K562 (cell line): Measurements from ENCODE around the gene BID.

ENCODE experiments used
- DPF2 ChIP-seq: fragments of 450-650 bp; IDR thresholded peaks from 2 replicates; pipeline ENCODE4 v1.6.1; 2016
- EGR1 ChIP-seq: fragments of 450-650 bp; conservative IDR thresholded peaks from 2 replicates; pipeline ENCODE4 v1.6.1; 2017; ENCODE audit warnings: mild to moderate bottlenecking
- ELF4 ChIP-seq: fragments of 450-650 bp; formaldehyde crosslinking; IDR thresholded peaks from 2 replicates; pipeline ENCODE4 v1.4.0; 2022; ENCODE audit warnings: missing genetic modification characterization
- EZH2 ChIP-seq: IDR thresholded peaks from 2 replicates; pipeline ENCODE4 v1.6.1; 2012; ENCODE audit warnings: low read depth, mild to moderate bottlenecking, inconsistent platforms, low read length, borderline replicate concordance
- GTF2A2 ChIP-seq: IDR thresholded peaks from 2 replicates; pipeline ENCODE4 v1.6.1; 2016; ENCODE audit warnings: mild to moderate bottlenecking, missing genetic modification characterization, missing compliant biosample characterization
- JUN ChIP-seq, 2 experiments: sonication (generic) in 1 of 2; formaldehyde crosslinking in 1 of 2; IDR thresholded peaks; 2 replicates each; pipeline versions ENCODE4 v1.6.1 to v1.8.0; 2012 to 2022; ENCODE audit warnings: borderline replicate concordance in 2 of 2, mild to moderate bottlenecking in 2 of 2, improper control_type of control experiment in 1 of 2, low read depth in 1 of 2, low read length in 1 of 2, missing genetic modification reagents in 1 of 2
- KDM1A ChIP-seq, 2 experiments: fragments of 450-650 bp; IDR thresholded peaks; 2 replicates each; pipeline ENCODE4 v1.6.1; 2016; ENCODE audit warnings: mild to moderate bottlenecking in 2 of 2
- RCOR1 ChIP-seq, 2 experiments: IDR thresholded peaks; 2 replicates each; pipeline ENCODE4 v1.6.1; 2012; ENCODE audit warnings: low read depth in 2 of 2, low read length in 2 of 2, borderline replicate concordance in 1 of 2, improper control_type of control experiment in 1 of 2
- SMC3 ChIP-seq: conservative IDR thresholded peaks from 2 replicates; pipeline ENCODE4 v1.6.1; 2011; ENCODE audit warnings: low read depth, low read length, improper control_type of control experiment; ENCODE audit not compliant: insufficient read depth
- ZBTB8A ChIP-seq: fragments of 450-650 bp; IDR thresholded peaks from 2 replicates; pipeline ENCODE4 v1.6.1; 2018; ENCODE audit warnings: mild to moderate bottlenecking, moderate library complexity; ENCODE audit not compliant: partially characterized antibody
- ZNF197 ChIP-seq: fragments of 200-800 bp; sonication (Bioruptor generic); IDR thresholded peaks from 2 replicates; pipeline ENCODE4 v1.6.1; 2016; ENCODE audit warnings: low read depth, missing genetic modification characterization, missing compliant biosample characterization
- ZZZ3 ChIP-seq: fragments of 450-650 bp; IDR thresholded peaks from 2 replicates; pipeline ENCODE4 v1.6.1; 2016; ENCODE audit warnings: antibody characterized with exemption, mild to moderate bottlenecking, moderate library complexity
- TF ChIP-seq, protein P1 (sequence below): fragments of 200-800 bp; sonication (Bioruptor generic); IDR thresholded peaks from 2 replicates; pipeline ENCODE4 v1.6.1; 2017; ENCODE audit warnings: missing genetic modification characterization, missing compliant biosample characterization
- TF ChIP-seq, protein P2 (sequence below), 3 experiments: IDR thresholded peaks in 2 of 3; conservative IDR thresholded peaks in 1 of 3; 2 replicates each; pipeline ENCODE4 v1.5.1; 2011 to 2012; ENCODE audit warnings: low read length in 3 of 3, mild to moderate bottlenecking in 3 of 3, control low read depth in 2 of 3, improper control_type of control experiment in 1 of 3, inconsistent platforms in 1 of 3, low read depth in 1 of 3, mixed read lengths in 1 of 3, moderate library complexity in 1 of 3; ENCODE audit not compliant: insufficient read depth in 2 of 3

DNA sequence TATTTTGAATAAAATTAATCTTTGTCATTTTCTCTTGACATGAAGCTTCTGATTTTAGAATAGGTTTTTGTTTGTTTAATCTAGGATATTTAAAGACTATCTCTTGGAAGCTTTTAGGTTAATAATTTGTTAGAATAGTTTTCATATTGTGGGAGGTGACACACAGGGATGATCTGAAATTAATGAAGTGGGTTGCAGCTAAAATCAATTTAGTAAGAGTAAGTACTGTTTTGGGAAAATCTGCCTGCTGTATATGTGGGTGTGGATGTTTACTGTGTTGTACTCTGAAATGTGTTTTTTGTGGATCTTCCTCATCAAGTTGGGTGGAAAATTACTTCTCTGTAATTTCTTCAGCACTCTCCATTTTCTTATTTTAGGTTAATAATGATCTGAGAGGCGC is 67.3 kb downstream of the BID start:
- TF ChIP-seq SMC3 (no peak), DPF2 (no peak), EGR1 (no peak), ELF4 (CRISPR knock-in tag) (no peak), ZZZ3 (no peak), KDM1A (IDR thresholded peaks at IDR 0.05) (no peak), RCOR1 (IDR thresholded peaks at IDR 0.05; ENCODE audit: borderline replicate concordance in 1 of 2, low read depth in 2 of 2, low read length in 2 of 2) (no peak), JUN (IDR thresholded peaks at IDR 0.05; ENCODE audit: borderline replicate concordance, low read depth, low read length) (no peak), JUN (CRISPR knock-in tag; IDR thresholded peaks at IDR 0.05; ENCODE audit: borderline replicate concordance) (no peak), ZBTB8A (no peak), GTF2A2 (tag) (no peak), EZH2 (no peak), ZNF197 (CRISPR knock-in tag) (no peak)
- TF ChIP-seq, protein P1, sequence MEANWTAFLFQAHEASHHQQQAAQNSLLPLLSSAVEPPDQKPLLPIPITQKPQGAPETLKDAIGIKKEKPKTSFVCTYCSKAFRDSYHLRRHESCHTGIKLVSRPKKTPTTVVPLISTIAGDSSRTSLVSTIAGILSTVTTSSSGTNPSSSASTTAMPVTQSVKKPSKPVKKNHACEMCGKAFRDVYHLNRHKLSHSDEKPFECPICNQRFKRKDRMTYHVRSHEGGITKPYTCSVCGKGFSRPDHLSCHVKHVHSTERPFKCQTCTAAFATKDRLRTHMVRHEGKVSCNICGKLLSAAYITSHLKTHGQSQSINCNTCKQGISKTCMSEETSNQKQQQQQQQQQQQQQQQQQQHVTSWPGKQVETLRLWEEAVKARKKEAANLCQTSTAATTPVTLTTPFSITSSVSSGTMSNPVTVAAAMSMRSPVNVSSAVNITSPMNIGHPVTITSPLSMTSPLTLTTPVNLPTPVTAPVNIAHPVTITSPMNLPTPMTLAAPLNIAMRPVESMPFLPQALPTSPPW: no peak
- TF ChIP-seq, protein P2, sequence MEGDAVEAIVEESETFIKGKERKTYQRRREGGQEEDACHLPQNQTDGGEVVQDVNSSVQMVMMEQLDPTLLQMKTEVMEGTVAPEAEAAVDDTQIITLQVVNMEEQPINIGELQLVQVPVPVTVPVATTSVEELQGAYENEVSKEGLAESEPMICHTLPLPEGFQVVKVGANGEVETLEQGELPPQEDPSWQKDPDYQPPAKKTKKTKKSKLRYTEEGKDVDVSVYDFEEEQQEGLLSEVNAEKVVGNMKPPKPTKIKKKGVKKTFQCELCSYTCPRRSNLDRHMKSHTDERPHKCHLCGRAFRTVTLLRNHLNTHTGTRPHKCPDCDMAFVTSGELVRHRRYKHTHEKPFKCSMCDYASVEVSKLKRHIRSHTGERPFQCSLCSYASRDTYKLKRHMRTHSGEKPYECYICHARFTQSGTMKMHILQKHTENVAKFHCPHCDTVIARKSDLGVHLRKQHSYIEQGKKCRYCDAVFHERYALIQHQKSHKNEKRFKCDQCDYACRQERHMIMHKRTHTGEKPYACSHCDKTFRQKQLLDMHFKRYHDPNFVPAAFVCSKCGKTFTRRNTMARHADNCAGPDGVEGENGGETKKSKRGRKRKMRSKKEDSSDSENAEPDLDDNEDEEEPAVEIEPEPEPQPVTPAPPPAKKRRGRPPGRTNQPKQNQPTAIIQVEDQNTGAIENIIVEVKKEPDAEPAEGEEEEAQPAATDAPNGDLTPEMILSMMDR (IDR thresholded peaks at IDR 0.05 in 2 of 3, conservative IDR thresholded peaks at IDR 0.05 in 1 of 3; ENCODE audit: insufficient read depth in 2 of 3, low read depth in 1 of 3, low read length in 3 of 3): no peak
